HAP-1 (cell line): Measurements from ENCODE around the gene VSNL1.
A peak's percentile ranks its signal among the peaks of the same experiment; 100 is the strongest.
"Not testable (repeated sequence)": the region's sequence is repeated elsewhere in the genome, so short reads cannot be mapped to it uniquely, and the experiment has no call there.

Experiments used
- DNase-seq, 2 experiments: peaks; one replicate each; pipeline ENCODE4 v3.0.0-alpha.2; 2016 to 2020; ENCODE audit warnings: low spot score in 2 of 2
- H3K27me3 ChIP-seq: fragments of 250-450 bp; sonication (Bioruptor Pico); 2 replicates; pipeline ENCODE4 v1.5.1; 2020; ENCODE audit warnings: low read depth, mild to moderate bottlenecking, moderate library complexity
- H3K36me3 ChIP-seq: fragments of 250-450 bp; sonication (Bioruptor Pico); replicated peaks from 2 replicates; pipeline ENCODE4 v1.5.1; 2020; ENCODE audit warnings: mild to moderate bottlenecking
- H3K4me1 ChIP-seq: fragments of 250-450 bp; sonication (Bioruptor Pico); 2 replicates; pipeline ENCODE4 v1.5.1; 2020; ENCODE audit warnings: mild to moderate bottlenecking
- H3K4me3 ChIP-seq: fragments of 250-450 bp; sonication (Bioruptor Pico); 2 replicates; pipeline ENCODE4 v1.5.1; 2020; ENCODE audit warnings: mild to moderate bottlenecking, moderate library complexity
- H3K9me3 ChIP-seq: fragments of 250-450 bp; sonication (Bioruptor Pico); 2 replicates; pipeline ENCODE4 v1.5.1; 2020; ENCODE audit warnings: mild to moderate bottlenecking, moderate library complexity
- in situ Hi-C: fragments of 300-500 bp; cut with MboI; formaldehyde crosslinking; loops from 3 replicates; pipeline ENCODE4 v1.14.3; 2020; ENCODE audit warnings: low sequenced_read_pairs, inconsistent platforms, mixed read lengths

Gene VSNL1

GRCh38 chr2:17547237-17547636 lies 6.7 kb downstream of the VSNL1 start:
- no peaks in the 10 kb centered on the region; the same call in 1 of the 2 replicates for H3K4me1 ChIP-seq
- no peaks in the 10 kb centered on the region for H3K36me3 ChIP-seq
- no peak for DNase-seq
- in situ Hi-C loops = no loop called here
- peaks cover 5% of the 10 kb centered on the region for H3K27me3 ChIP-seq
- H3K4me3 ChIP-seq = no peak overlapping the region
- H3K9me3 ChIP-seq = no peaks in the 10 kb centered on the region

GRCh38 chr2:17547737-17548136 lies 7.2 kb downstream of the VSNL1 start:
- in situ Hi-C loops = no loop called here
- H3K4me3 ChIP-seq = no peak overlapping the region
- no peaks in the 10 kb centered on the region; the same call in 1 of the 2 replicates for H3K4me1 ChIP-seq
- no peaks in the 10 kb centered on the region for H3K9me3 ChIP-seq
- peaks cover 5% of the 10 kb centered on the region for H3K27me3 ChIP-seq
- no peak for DNase-seq
- H3K36me3 ChIP-seq = no peaks in the 10 kb centered on the region

DNA sequence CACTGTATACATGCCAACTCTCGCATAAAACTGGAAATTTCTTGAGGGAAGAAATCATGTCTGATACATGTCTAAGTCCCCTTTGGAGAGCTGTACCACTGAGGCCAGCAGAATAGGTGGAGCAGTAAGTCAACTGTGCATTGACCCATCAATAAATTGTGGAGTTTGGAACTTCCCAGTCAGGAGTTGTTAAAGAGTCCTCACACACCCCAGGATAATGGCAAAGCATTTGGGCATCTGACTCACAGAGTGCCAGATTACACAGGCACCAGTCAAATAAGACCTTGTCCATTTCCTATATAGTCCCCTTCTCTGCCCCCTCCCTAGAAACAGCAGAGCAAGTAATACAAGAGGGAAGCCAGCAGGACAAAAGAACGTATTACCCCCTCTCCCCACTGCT lies 10.4 kb downstream of the VSNL1 start:
- H3K9me3 ChIP-seq = no peaks in the 10 kb centered on the region

GRCh38 chr2:17555150-17555549 lies 14.7 kb downstream of the VSNL1 start:
- in situ Hi-C loops = no loop called here

More for the DNA sequence above, 10.4 kb downstream of the VSNL1 start:
- H3K4me3 ChIP-seq = no peak overlapping the region
- H3K36me3 ChIP-seq = no peaks in the 10 kb centered on the region
- in situ Hi-C loops = no loop called here
- no peak for DNase-seq
- H3K27me3 ChIP-seq = peaks cover 2% of the 10 kb centered on the region
- H3K4me1 ChIP-seq = no peaks in the 10 kb centered on the region; the same call in 1 of the 2 replicates

DNA sequence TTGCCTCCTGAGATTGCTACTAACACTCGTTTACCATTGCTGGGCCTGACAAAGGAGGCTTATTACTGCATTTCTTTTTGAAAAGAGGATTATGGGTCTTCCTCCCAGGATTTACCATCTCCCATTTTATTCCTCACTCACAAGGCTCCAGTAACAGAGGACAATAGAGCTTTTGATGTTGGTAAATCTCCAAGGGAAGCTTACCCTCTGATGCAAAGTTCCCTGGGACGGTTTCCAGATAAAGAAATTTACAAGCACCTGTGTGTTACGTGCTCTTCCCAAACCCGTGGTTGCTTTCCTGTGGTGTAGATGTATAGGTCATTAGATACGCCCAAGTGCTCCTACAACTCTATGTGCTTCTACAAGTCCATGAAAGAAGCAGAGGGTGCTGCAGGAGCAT lies 17.1 kb downstream of the VSNL1 start:
- peaks cover 40% of the 10 kb centered on the region for H3K4me1 ChIP-seq
- peak in 1 of 2 experiments; percentile 86 for DNase-seq
- H3K9me3 ChIP-seq = no peaks in the 10 kb centered on the region
- H3K4me3 ChIP-seq = no peak overlapping the region
- H3K36me3 ChIP-seq = no peaks in the 10 kb centered on the region
- no peaks in the 10 kb centered on the region for H3K27me3 ChIP-seq
- in situ Hi-C loops = no loop called here

More at GRCh38 chr2:17555150-17555549, 14.7 kb downstream of the VSNL1 start:
- Histone ChIP-seq H3K36me3 (no peaks in the 10 kb centered on the region), H3K4me3 (no peak overlapping the region), H3K27me3 (no peaks in the 10 kb centered on the region), H3K9me3 (no peaks in the 10 kb centered on the region), H3K4me1 (peaks cover 35% of the 10 kb centered on the region)
- no peak for DNase-seq

DNA sequence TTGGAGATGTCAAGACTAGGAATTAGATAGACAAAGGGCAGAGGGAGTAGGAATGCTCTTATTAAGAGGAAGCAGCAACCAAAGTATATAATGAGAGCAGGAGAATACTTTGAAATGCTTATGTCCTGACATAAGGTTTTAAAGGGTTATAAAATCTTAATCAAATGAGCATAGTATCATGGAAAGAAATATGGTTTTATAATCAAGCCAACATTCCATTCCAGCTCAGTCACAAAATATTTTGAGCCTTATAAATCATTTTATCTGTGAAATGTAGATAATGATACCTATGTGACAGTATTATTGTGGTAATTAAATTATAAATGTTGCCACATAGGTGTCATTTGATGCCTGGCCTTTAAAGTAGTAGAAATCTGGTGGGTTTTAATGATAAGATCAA lies 17.6 kb downstream of the VSNL1 start:
- no peak for DNase-seq
- Histone ChIP-seq H3K4me3 (no peak overlapping the region), H3K27me3 (no peaks in the 10 kb centered on the region), H3K9me3 (no peaks in the 10 kb centered on the region), H3K4me1 (peaks cover 40% of the 10 kb centered on the region), H3K36me3 (no peaks in the 10 kb centered on the region)
- in situ Hi-C loops = no loop called here

- in situ Hi-C loops = no loop called here
- H3K4me3 ChIP-seq = no peak overlapping the region
- H3K4me1 ChIP-seq = peaks cover 40% of the 10 kb centered on the region
- no peak for DNase-seq
- H3K27me3 ChIP-seq = no peaks in the 10 kb centered on the region
- H3K36me3 ChIP-seq = no peaks in the 10 kb centered on the region
- H3K9me3 ChIP-seq = no peaks in the 10 kb centered on the region
Observed at GRCh38 chr2:17558878-17559277, 18.4 kb downstream of the VSNL1 start.

DNA sequence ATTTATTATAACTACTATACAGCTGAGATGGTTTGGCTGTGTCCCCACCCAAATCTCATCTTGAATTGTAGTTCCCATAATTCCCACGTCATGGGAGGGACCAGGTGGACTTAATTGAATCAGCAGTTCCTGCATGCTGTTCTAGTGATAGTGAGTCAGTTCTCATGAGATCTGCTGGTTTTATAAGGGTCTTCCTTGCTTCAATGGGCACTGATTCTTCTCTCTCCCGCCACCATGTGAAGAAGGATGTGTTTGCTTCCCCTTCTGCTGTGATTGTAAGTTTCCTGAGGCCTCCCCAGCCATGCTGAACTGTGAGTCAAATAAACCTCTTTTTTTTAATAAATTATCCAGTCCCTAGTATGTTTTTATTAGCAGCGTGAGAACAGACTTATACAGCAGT lies 25.2 kb downstream of the VSNL1 start:
- H3K27me3 ChIP-seq, in situ Hi-C loops, DNase-seq, H3K4me1 ChIP-seq, H3K9me3 ChIP-seq, H3K4me3 ChIP-seq, H3K36me3 ChIP-seq: not testable (repeated sequence)

DNA sequence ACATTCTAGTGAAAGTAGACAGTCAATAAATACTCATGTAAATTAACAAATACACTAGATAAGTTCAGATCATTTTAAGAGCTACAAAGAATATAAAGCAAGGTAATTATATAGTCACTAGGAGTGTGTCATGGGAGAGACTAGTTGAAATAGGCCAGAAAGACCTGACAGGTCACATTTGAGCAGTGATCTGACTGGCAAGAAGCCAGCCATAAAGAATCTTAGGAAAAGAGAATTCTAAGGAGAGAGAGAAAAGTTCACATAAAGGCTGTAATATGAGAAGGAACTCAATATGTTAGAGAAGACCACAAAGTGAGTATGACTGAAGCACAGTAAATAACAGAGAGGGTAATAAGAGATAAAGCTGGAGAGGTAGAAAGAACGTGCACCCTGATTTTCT lies 31.2 kb downstream of the VSNL1 start:
- H3K36me3 ChIP-seq = no peaks in the 10 kb centered on the region
- H3K9me3 ChIP-seq = no peaks in the 10 kb centered on the region
- DNase-seq = no peak
- in situ Hi-C loops = no loop called here
- peaks cover 26% of the 10 kb centered on the region for H3K4me1 ChIP-seq
- no peaks in the 10 kb centered on the region for H3K27me3 ChIP-seq
- no peak overlapping the region for H3K4me3 ChIP-seq

- peak in 1 of 2 experiments; percentile 53 for DNase-seq
- in situ Hi-C loops = no loop called here
- Histone ChIP-seq H3K4me3 (no peak overlapping the region), H3K4me1 (peaks cover 26% of the 10 kb centered on the region), H3K36me3 (no peaks in the 10 kb centered on the region), H3K9me3 (no peaks in the 10 kb centered on the region), H3K27me3 (no peaks in the 10 kb centered on the region)
Observed at GRCh38 chr2:17573085-17573803, 32.7 kb downstream of the VSNL1 start.

- Histone ChIP-seq H3K27me3 (no peaks in the 10 kb centered on the region), H3K36me3 (no peaks in the 10 kb centered on the region), H3K4me3 (no peak overlapping the region), H3K9me3 (no peaks in the 10 kb centered on the region), H3K4me1 (peaks cover 26% of the 10 kb centered on the region)
- in situ Hi-C loops = no loop called here
- DNase-seq = no peak
Observed at GRCh38 chr2:17573804-17574175, 33.3 kb downstream of the VSNL1 start.

DNA sequence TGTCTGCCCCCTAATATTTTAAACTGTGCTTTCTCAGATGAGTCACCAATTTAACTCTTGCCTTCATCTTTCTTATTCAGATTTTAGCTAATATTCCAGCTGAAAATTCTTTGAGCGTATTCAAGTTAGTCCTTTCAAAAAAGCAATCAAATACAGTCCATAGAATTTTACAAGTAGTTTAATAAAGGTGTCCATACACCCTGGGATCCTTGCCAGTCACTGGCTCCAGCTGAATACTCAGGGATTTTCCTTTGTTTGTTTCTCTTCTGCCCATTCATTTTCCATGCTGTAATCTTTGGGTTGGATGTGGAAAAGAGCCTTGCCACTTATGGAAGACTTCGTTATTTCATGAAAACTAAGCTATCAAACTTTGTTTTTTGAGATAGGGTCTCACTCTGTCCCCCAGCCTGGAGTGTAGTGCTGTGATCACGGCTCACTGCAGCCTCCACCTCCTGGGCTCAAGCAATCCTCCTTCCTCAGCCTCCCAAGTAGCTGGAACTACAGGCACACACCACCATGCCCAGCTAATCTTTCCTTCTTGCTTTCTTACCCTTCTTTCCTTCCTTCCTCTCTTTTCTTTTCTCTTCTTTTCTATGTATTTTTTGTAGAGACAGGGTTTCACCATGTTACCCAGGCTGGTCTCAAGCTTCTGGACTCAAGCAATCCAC lies 34.0 kb downstream of the VSNL1 start:
- Histone ChIP-seq H3K4me1 (peaks cover 26% of the 10 kb centered on the region), H3K4me3 (no peak overlapping the region), H3K9me3 (no peaks in the 10 kb centered on the region), H3K27me3 (no peaks in the 10 kb centered on the region), H3K36me3 (no peaks in the 10 kb centered on the region)
- in situ Hi-C loops = no loop called here
- peak; percentile 71 to 89 for DNase-seq

DNA sequence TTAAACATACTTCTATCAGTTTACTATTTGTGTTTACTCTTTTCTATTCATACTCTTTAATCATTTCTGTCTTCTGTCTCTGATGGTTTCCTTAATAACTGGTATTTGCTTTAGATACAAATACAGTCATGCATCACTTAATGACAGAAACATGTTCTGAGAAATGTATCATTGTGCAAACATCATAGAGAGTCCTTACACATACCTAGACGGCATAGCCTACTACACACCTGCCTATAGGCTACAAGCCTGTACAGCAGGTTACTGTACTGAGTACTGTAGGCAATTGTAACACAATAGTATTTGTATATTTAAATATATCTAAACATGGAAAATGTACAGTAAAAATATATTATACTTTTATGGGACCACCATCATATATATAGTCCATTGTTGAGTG lies 36.3 kb downstream of the VSNL1 start:
- DNase-seq = no peak
- Histone ChIP-seq H3K4me1 (peaks cover 33% of the 10 kb centered on the region), H3K36me3 (no peaks in the 10 kb centered on the region), H3K27me3 (no peaks in the 10 kb centered on the region), H3K9me3 (no peaks in the 10 kb centered on the region), H3K4me3 (no peak overlapping the region)
- in situ Hi-C loops = no loop called here

DNA sequence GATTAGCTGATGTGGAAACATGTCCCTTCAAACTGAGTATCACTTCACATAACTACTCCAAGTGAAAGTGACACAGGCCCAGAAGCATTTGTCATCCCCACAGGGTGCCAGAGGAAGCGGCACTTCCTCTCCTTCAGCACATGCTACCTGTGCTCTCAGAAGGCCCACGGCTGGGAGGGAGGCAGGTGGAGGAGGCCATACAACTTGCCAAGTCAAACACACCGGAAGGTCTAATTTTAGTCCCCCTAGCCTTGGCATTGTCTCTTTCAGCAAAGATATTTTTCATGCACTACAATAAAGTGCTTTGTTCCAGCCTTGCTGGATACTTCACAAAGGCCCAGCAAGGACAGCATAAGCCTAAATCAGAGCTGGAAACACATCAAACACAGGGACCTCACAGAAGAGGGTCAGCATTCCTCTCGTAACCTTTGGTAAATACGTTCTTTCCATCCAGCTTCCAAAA lies 38.0 kb downstream of the VSNL1 start:
- Histone ChIP-seq H3K36me3 (no peaks in the 10 kb centered on the region), H3K4me3 (no peak overlapping the region), H3K27me3 (no peaks in the 10 kb centered on the region), H3K4me1 (peaks cover 20% of the 10 kb centered on the region), H3K9me3 (no peaks in the 10 kb centered on the region)
- no peak for DNase-seq
- in situ Hi-C loops = no loop called here
